Measurements from ENCODE around the gene KLRF2.

DNA sequence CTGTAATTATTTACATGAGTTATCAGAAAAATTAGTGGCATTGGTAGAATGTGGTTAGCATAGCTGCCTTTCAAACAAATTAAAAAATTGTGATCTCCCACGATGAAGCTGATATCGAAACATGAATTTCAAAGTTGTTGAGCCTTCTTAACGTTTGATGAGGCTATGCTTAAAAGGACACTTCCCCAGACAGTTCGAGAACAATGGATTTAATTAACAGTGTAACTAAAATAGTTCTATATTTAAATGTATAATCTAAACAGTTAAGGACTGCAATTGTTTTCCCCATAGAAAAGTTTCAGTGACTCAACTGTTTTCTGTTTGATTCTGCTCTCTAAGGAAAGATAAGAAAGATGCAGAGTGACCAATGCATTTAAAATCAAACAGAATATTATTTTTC lies 13.8 kb upstream of the KLRF2 start:
- TF ChIP-seq, protein P1, sequence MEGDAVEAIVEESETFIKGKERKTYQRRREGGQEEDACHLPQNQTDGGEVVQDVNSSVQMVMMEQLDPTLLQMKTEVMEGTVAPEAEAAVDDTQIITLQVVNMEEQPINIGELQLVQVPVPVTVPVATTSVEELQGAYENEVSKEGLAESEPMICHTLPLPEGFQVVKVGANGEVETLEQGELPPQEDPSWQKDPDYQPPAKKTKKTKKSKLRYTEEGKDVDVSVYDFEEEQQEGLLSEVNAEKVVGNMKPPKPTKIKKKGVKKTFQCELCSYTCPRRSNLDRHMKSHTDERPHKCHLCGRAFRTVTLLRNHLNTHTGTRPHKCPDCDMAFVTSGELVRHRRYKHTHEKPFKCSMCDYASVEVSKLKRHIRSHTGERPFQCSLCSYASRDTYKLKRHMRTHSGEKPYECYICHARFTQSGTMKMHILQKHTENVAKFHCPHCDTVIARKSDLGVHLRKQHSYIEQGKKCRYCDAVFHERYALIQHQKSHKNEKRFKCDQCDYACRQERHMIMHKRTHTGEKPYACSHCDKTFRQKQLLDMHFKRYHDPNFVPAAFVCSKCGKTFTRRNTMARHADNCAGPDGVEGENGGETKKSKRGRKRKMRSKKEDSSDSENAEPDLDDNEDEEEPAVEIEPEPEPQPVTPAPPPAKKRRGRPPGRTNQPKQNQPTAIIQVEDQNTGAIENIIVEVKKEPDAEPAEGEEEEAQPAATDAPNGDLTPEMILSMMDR (IDR thresholded peaks at IDR 0.05) = no peak
- no peak for TF ChIP-seq POLR2A (IDR thresholded peaks at IDR 0.05)

Measured in right lobe of liver (tissue), 4 donors.